ENCODE measurements around the gene SCAF8. TPM values are rescaled to one million over a fixed set of nuclear protein-coding genes. Genes with fewer than 3 reads are reported as not detected.
"Not testable (repeated sequence)": the region's sequence is repeated elsewhere in the genome, so short reads cannot be mapped to it uniquely, and the experiment has no call there.

Gene SCAF8
- total RNA-seq, 2 experiments from 2014 or later: 34.3 to 36.1 TPM

DNA sequence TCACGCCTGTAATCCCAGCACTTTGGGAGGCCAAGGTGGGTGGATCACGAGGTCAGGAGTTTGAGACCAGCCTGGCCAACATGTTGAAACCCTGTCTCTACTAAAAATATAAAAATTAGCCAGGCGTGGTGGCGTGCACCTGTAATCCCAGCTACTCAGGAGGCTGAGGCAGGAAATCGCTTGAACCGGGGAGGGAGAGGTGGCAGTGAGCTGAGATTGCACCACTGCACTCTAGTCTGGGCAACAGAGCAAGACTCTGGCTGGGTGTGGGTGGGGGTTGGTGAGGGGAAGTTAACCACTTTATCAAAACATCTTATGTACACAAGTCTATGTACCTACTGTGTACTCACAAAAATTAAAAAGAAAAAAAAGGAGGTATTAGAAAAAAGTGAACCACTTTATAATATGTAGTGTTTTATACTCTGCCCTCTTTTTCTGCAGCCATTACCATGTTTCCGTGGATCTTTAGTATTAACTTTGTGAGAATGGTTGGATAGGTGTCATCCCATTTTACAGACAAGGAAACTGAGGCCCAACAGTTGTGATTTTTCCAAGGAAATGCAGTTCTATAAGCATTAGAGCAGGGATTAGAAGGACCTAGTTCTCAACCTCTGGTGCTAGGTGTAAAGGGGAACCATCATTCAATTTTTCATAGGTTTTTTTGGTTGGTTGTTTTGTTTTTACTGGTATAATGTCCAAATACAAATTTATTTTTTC lies 11.0 kb downstream of the SCAF8 start:
- not testable (repeated sequence) for H3K9me3 Mint-ChIP-seq (ENCODE audit: low read depth); H3K27ac Mint-ChIP-seq; ATAC-seq; H3K4me3 Mint-ChIP-seq; DNase-seq; H3K27me3 Mint-ChIP-seq
- peaks cover 15% of the 10 kb centered on the region for H3K4me1 Mint-ChIP-seq
- peaks cover 31% of the 10 kb centered on the region for H3K36me3 Mint-ChIP-seq
- CTCF ChIA-PET: interaction anchor here (1.0 kb wide), 1 partner anchor 70 kb away, joined by 3 read pairs; no protein-coding TSS in a partner anchor

DNA sequence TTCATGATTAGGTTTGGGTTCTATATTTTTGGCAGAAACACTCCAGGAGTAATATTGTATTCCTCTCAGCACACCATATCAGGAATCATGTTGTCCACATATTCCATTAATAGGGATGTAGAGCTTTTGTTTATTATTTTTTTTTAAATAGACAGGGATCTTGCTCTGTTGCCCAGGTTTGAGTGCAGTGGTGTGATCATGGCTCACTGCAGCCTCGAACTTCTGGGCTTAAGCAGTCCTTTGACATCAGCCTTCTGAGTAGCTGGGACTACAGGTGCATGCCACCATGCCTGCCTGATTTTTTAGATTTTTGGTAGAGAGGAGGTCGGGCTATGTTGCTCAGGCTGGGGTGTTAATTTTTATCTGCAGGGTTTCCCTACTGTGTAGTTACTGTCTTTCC lies 12.0 kb downstream of the SCAF8 start:
- CTCF ChIA-PET: interaction anchor here (2.0 kb wide), 1 partner anchor 11 kb away, joined by 4 read pairs; no protein-coding TSS in a partner anchor
- H3K36me3 Mint-ChIP-seq: peaks cover 35% of the 10 kb centered on the region
- H3K27ac Mint-ChIP-seq: no peak overlapping the region
- DNase-seq (no peak), ATAC-seq (no peak)
- H3K9me3 Mint-ChIP-seq (ENCODE audit: low read depth): no peaks in the 10 kb centered on the region
- no peaks in the 10 kb centered on the region for H3K27me3 Mint-ChIP-seq
- H3K4me1 Mint-ChIP-seq: peaks cover 19% of the 10 kb centered on the region
- no peak overlapping the region for H3K4me3 Mint-ChIP-seq

DNA sequence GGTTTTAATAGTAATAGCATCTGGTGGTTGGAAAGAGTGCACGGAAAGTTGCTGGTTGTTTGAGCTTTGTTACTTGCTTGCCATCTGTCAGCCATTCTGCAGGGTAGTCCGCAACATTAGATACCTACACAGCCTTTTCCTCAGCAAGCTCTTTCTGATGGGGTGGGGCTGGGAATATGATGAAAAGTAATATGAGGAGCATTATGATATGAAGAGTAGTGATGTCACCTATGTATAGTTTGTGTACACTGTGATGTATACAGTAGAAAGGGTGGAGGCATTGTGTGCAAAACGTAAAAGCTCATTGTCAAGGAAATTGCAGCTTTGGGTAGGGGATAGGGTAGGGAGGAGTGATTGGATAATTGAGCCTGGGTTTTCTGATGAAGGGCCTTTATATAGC lies 16.1 kb downstream of the SCAF8 start:
- Mint-ChIP-seq H3K27ac (no peak overlapping the region), H3K4me1 (peaks cover 25% of the 10 kb centered on the region), H3K27me3 (no peaks in the 10 kb centered on the region), H3K36me3 (peaks cover 33% of the 10 kb centered on the region), H3K4me3 (no peak overlapping the region), H3K9me3 (ENCODE audit: low read depth) (no peaks in the 10 kb centered on the region)
- DNase-seq (no peak), ATAC-seq (no peak)
- CTCF ChIA-PET: no interaction called here

DNA sequence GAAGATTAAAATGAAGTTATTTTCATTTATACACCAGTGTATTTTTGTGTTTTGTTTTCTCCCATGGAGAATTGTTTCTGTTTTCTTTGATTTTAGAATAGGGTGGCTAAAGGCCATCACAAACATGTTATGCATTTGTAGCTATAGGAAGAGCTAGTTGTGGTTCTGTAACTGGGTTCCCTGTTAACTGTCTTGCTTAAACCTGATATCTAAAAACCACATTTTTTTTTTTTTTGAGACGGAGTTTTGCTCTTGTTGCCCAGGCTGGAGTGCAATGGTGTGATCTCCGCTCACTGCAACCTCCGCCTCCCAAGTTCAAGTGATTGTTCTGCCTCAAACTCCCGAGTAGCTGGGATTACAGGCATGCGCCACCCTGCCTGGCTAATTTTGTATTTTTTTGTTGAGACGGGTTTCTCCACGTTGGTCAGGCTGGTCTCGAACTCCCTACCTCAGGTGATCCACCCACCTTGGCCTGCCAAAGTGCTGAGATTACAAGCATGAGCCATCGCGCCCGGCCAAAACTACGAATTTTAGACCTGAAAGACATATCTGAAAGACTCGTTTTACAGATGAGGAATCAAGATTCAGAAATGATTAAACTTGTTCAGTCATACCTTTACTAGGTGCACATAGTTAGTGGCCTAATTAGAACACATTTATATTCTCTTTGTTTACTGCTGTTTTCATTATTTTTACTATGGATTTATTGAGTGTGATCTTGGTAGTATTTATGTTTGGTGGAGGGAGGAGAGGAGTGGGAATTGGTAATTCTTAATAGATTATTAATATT lies 18.0 kb downstream of the SCAF8 start:
- Mint-ChIP-seq H3K27me3 (no peaks in the 10 kb centered on the region), H3K27ac (no peak overlapping the region), H3K9me3 (ENCODE audit: low read depth) (no peaks in the 10 kb centered on the region), H3K36me3 (peaks cover 32% of the 10 kb centered on the region), H3K4me3 (no peak overlapping the region), H3K4me1 (peaks cover 24% of the 10 kb centered on the region)
- ATAC-seq (no peak), DNase-seq (no peak)
- CTCF ChIA-PET: no interaction called here

DNA sequence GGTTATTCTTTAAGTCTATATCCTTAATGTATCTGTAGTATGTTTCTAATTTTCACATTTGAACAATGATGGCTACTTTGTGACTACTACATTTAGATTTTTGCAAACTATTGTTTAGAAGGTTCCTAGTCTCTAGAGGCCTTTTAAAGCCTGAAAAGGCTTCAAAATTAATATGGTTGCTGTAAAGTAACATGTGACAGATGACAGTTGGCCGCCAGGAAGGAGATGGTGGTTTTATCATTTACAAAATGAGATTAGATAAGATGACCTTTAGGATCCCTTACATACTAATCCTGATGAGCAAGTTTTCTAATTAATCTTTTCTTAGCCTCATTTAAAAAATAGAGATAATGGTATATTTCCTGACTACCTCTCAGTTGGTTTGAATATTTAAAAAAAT lies 18.8 kb downstream of the SCAF8 start:
- peaks cover 24% of the 10 kb centered on the region for H3K4me1 Mint-ChIP-seq
- CTCF ChIA-PET: interaction anchor here (0.6 kb wide), 1 partner anchor 76 kb away, joined by 3 read pairs; no protein-coding TSS in a partner anchor
- no peaks in the 10 kb centered on the region for H3K27me3 Mint-ChIP-seq
- H3K4me3 Mint-ChIP-seq: no peak overlapping the region
- H3K9me3 Mint-ChIP-seq (ENCODE audit: low read depth): no peaks in the 10 kb centered on the region
- H3K27ac Mint-ChIP-seq: no peak overlapping the region
- DNase-seq (no peak), ATAC-seq (no peak)
- peaks cover 30% of the 10 kb centered on the region for H3K36me3 Mint-ChIP-seq

DNA sequence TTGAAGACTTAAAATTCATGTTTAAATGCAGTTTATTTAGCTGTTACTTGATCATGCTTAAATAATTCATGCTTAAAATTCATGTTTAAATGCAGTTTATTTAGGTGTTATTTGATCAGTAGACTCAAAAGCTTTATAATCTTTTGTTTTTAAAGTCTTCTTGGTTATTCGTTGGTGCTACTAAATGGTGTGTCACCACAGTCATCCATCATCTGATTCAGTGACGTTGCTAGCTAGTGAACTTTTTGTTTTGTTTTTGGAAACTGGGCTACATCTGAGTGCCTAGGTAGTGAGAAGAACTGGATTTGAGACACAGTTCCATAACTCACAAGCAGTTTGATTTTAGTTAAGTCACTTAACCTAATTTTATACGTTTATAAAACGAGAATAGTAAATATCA lies 20.9 kb downstream of the SCAF8 start:
- no peak for ATAC-seq
- peaks cover 35% of the 10 kb centered on the region for H3K36me3 Mint-ChIP-seq
- peaks cover 1% of the 10 kb centered on the region for H3K9me3 Mint-ChIP-seq (ENCODE audit: low read depth)
- H3K27ac Mint-ChIP-seq: no peak overlapping the region
- H3K4me1 Mint-ChIP-seq: peaks cover 26% of the 10 kb centered on the region
- CTCF ChIA-PET: no interaction called here
- H3K4me3 Mint-ChIP-seq: no peak overlapping the region
- H3K27me3 Mint-ChIP-seq: no peaks in the 10 kb centered on the region
- DNase-seq: no peak

DNA sequence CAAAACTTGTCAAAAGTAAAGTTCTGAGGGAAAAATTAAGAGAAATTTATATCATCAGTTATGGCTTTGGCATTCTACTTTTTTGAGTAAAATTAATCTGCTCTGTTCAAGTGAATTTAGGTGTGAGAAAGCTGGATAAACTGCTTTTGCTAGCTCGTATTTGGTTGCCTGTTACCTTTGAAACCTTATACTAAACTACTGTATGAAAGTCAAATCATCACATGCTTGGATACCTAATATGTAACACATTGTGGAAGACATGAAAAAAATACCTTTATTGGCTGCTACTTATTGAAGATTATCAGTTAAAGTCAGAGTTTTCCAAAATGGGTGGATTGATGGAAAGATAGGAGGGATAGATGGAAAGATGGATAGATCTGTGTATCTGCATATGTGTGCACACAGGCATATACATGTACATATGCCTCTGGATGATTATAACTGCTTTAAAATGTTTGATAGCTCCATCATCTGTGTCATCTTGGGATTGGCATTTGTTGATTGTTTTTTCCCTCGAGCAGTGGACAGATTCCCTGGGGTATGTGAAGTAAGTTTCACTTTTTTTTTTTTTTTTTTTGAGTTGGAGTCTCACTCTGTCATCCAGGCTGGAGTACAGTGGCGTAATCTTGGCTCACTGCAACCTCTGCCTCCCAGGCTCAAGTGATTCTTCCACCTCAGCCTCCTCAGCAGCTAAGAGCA lies 24.3 kb downstream of the SCAF8 start:
- H3K27me3 Mint-ChIP-seq: no peaks in the 10 kb centered on the region
- H3K4me3 Mint-ChIP-seq: no peak overlapping the region
- no peak for ATAC-seq
- H3K36me3 Mint-ChIP-seq: peaks cover 21% of the 10 kb centered on the region
- H3K27ac Mint-ChIP-seq: no peak overlapping the region
- DNase-seq: no peak
- CTCF ChIA-PET: interaction anchor here (1.0 kb wide), 1 partner anchor 12 kb away, joined by 3 read pairs; no protein-coding TSS in a partner anchor
- H3K4me1 Mint-ChIP-seq: peaks cover 16% of the 10 kb centered on the region
- H3K9me3 Mint-ChIP-seq (ENCODE audit: low read depth): peaks cover 2% of the 10 kb centered on the region

DNA sequence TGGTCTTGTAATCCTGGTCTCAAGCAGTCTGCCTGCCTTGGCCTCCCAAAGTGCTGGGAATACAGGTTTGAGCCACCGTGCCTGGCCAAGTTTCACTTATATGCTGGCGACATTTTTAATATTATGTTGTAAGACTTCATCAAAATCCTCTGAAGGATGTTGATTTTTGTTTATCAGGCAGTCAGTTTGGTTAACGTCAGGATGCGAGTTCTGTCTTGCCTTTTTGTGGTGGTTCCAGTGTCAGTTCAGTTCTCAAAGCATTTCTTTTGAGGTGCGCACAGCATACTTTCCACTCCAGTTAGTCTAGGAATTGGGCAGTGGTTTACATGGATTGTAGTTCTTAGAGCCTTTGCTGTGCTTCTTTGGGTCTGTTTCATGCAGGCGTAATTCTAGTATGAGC lies 24.9 kb downstream of the SCAF8 start:
- no peak for DNase-seq
- H3K27ac Mint-ChIP-seq: no peak overlapping the region
- peaks cover 24% of the 10 kb centered on the region for H3K36me3 Mint-ChIP-seq
- no peaks in the 10 kb centered on the region for H3K27me3 Mint-ChIP-seq
- CTCF ChIA-PET: no interaction called here
- ATAC-seq: no peak
- H3K4me1 Mint-ChIP-seq: peaks cover 17% of the 10 kb centered on the region
- peaks cover 2% of the 10 kb centered on the region for H3K9me3 Mint-ChIP-seq (ENCODE audit: low read depth)
- H3K4me3 Mint-ChIP-seq: no peak overlapping the region

DNA sequence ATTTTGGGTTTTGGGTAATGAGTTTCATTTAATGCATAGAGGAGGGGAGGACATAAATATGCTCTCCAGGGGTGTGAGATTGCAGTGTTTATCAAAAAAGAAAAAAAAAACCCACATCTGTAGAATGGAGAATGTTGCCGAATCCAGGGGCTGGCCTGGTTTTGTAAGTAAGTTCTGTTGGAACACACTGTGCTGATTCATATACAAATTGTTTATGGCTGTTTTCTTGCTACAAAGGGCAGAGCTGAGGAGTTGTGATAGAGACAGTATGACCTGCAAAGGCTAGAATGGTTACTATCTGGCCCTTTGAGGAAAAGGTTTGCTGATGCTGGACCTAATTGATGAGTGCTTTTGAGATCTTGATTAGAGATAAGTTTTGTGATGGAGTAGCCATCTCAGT lies 30.4 kb downstream of the SCAF8 start:
- Mint-ChIP-seq H3K4me3 (no peak overlapping the region), H3K36me3 (peaks cover 29% of the 10 kb centered on the region), H3K27me3 (no peaks in the 10 kb centered on the region), H3K9me3 (ENCODE audit: low read depth) (peaks cover 2% of the 10 kb centered on the region), H3K4me1 (peaks cover 18% of the 10 kb centered on the region), H3K27ac (no peak overlapping the region)
- CTCF ChIA-PET: no interaction called here
- ATAC-seq: no peak
- DNase-seq: no peak

DNA sequence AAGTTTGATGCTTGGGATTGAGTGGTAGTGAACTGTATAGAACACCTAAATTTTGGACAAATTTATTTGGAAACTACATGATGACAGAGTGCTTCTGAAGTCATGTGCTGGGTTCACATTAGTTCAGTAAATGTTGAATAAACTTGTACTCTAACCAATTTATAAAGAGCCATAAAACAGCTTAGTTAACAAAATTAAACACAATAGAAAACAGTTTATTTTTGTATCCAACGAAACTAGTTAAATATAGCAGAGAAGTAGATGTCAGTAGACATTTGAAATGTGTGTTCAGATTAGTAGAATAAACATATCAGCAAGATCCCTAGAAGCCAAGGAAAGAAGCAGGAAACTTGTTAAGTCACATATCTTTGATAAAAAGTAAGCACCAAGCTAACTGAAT lies 32.1 kb downstream of the SCAF8 start:
- no peaks in the 10 kb centered on the region for H3K27me3 Mint-ChIP-seq
- peaks cover 33% of the 10 kb centered on the region for H3K36me3 Mint-ChIP-seq
- no peaks in the 10 kb centered on the region for H3K9me3 Mint-ChIP-seq (ENCODE audit: low read depth)
- DNase-seq (no peak), ATAC-seq (no peak)
- H3K4me3 Mint-ChIP-seq: no peak overlapping the region
- H3K4me1 Mint-ChIP-seq: peaks cover 25% of the 10 kb centered on the region
- no peak overlapping the region for H3K27ac Mint-ChIP-seq
- CTCF ChIA-PET: interaction anchor here (0.9 kb wide), 1 partner anchor 18 kb away, joined by 3 read pairs; no protein-coding TSS in a partner anchor

DNA sequence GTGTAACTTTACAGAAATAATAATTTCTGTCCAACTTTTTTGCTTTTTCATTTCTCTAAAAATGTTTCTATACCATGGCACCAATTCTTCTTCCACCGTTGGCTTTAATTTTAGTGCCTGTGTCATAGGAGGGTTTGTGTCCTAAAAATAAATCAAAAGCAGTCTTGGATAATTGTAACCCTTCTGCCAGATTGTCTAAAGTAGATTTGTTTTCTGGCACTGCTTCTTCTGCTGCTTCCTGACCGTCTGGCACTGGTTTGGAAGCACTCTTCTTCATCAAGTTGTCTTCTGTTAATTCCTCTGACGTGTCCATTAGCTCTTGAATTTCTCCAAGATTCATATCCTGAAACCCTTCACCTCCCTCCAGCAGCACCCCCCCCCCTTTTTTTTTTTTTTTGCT lies 33.1 kb downstream of the SCAF8 start:
- peaks cover 27% of the 10 kb centered on the region for H3K4me1 Mint-ChIP-seq
- no peak for ATAC-seq
- no peak for DNase-seq
- peaks cover 35% of the 10 kb centered on the region for H3K36me3 Mint-ChIP-seq
- no peaks in the 10 kb centered on the region for H3K27me3 Mint-ChIP-seq
- H3K27ac Mint-ChIP-seq: no peak overlapping the region
- CTCF ChIA-PET: no interaction called here
- no peaks in the 10 kb centered on the region for H3K9me3 Mint-ChIP-seq (ENCODE audit: low read depth)
- no peak overlapping the region for H3K4me3 Mint-ChIP-seq

DNA sequence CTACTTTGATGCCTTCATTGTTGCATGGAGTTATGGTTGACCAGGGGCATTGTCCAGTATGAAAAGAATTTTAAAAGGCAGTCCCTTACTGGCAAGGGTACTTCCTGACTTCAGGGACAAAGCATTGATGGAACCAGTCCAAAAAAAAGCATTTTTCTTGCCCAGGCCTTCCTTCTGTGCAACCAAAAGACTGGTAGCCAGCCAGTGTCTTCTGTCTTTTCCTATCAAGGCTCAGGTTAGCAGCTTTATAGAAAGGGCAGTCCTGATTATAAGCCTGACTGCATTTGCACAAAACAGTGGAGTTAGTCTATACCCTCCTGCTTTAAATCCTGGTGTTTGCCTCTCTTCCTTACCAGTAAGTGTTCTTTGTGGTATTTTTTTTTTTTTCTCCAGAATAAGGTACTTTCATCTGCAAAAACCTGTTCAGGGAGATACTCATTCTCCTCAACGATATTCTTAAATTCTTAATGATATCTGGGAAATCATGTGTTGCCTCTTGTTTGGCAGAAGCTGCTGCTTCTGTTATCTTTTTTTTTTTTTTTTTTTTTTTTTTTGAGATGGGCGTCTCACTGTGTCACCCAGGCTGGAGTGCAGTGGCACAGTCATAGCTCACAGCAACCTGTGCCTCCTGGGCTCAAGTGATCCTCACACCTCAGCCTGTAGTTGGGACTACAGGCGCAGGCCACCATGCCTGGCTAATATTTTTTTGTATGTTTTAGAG lies 33.9 kb downstream of the SCAF8 start:
- H3K4me3 Mint-ChIP-seq: no peak overlapping the region
- peaks cover 40% of the 10 kb centered on the region for H3K36me3 Mint-ChIP-seq
- H3K27me3 Mint-ChIP-seq: no peaks in the 10 kb centered on the region
- H3K27ac Mint-ChIP-seq: no peak overlapping the region
- DNase-seq (no peak), ATAC-seq (no peak)
- CTCF ChIA-PET: no interaction called here
- H3K9me3 Mint-ChIP-seq (ENCODE audit: low read depth): no peaks in the 10 kb centered on the region
- peaks cover 30% of the 10 kb centered on the region for H3K4me1 Mint-ChIP-seq

DNA sequence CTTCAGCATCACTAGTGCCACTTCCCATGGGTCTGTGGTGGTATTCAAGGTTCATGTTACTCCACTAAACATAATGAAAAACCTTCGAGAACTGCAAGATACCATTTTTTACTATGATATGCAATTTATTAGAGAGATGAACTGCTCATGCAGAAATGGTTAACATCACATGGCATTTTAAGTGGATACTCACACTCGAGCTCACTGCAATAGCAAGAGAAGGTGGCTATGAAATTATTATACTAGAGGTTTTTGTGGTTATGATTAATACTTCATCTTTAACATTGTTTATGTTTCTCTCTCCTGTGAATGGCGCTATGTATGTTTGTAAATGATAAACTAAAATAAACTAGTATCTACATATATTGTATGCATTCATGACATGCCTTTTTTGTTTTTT lies 35.1 kb downstream of the SCAF8 start:
- ATAC-seq (no peak), DNase-seq (no peak)
- no peak overlapping the region for H3K4me3 Mint-ChIP-seq
- peaks cover 33% of the 10 kb centered on the region for H3K4me1 Mint-ChIP-seq
- no peak overlapping the region for H3K27ac Mint-ChIP-seq
- H3K27me3 Mint-ChIP-seq: no peaks in the 10 kb centered on the region
- CTCF ChIA-PET: no interaction called here
- H3K9me3 Mint-ChIP-seq (ENCODE audit: low read depth): no peaks in the 10 kb centered on the region
- H3K36me3 Mint-ChIP-seq: peaks cover 38% of the 10 kb centered on the region

All from activated CD8-positive, alpha-beta memory T cell treated with anti-CD3 and anti-CD28 coated beads, Interleukin-2, amount 10 ng/mL, durations not matched to agents 7 days and 5 days (primary cell).